Thoracic aorta (tissue), 2 donors: ENCODE measurements around the gene FITM1. TPM values are rescaled to one million over a fixed set of nuclear protein-coding genes. Genes with fewer than 3 reads are reported as not detected.

Experiments
- ATAC-seq: fragments of 150-250 bp; one replicate; pipeline ENCODE4 v1.8.0; 2017; ENCODE audit warnings: low read depth; ENCODE audit not compliant: insufficient number of reproducible peaks, low FRiP score
- DNase-seq: peaks from one replicate; pipeline ENCODE4 v3.0.0-alpha.2; 2020; ENCODE audit warnings: low spot score
- H3K27ac ChIP-seq, 2 donors: fragments of 200-600 bp; sonication (generic); 1 replicate in 1 of 2; 2 replicates in 1 of 2; pipeline ENCODE4 v1.5.1; 2016; ENCODE audit warnings: mild to moderate bottlenecking in 2 of 2, moderate library complexity in 2 of 2
- H3K27me3 ChIP-seq: fragments of 200-600 bp; sonication (generic); replicated peaks from 2 replicates; pipeline ENCODE4 v1.6.0; 2016; ENCODE audit warnings: mild to moderate bottlenecking; ENCODE audit not compliant: insufficient read depth
- H3K36me3 ChIP-seq: fragments of 200-600 bp; sonication (generic); one replicate; pipeline ENCODE4 v1.5.1; 2016
- H3K4me1 ChIP-seq, 2 donors: fragments of 200-600 bp; sonication (generic); 1 replicate in 1 of 2; 2 replicates in 1 of 2; pipeline versions ENCODE4 v1.5.1 to v1.6.0; 2016; ENCODE audit warnings: low read depth in 2 of 2, mild to moderate bottlenecking in 1 of 2; ENCODE audit not compliant: control insufficient read depth in 1 of 2
- H3K4me3 ChIP-seq: fragments of 200-600 bp; sonication (generic); 2 replicates; pipeline ENCODE4 v1.5.1; 2016; ENCODE audit warnings: mild to moderate bottlenecking
- H3K9me3 ChIP-seq: fragments of 200-600 bp; sonication (generic); 2 replicates; pipeline ENCODE4 v1.5.1; 2016
- total RNA-seq, 2 donors: library from RNA; depleted of rRNA; stranded (reverse); fragments of >200 nt; gene quantifications; one replicate each; pipeline versions ENCODE4 v1.1.0 to v1.2.3, GENCODE V29; 2016
- TF ChIP-seq, protein P1 (sequence below): fragments of 200-600 bp; sonication (generic); IDR thresholded peaks from one replicate; pipeline ENCODE4 v1.5.1; 2019; ENCODE audit warnings: antibody characterized with exemption

Gene FITM1
- total RNA-seq, 2 donors from 2014 or later = 0.78 TPM; not detected in 1

DNA sequence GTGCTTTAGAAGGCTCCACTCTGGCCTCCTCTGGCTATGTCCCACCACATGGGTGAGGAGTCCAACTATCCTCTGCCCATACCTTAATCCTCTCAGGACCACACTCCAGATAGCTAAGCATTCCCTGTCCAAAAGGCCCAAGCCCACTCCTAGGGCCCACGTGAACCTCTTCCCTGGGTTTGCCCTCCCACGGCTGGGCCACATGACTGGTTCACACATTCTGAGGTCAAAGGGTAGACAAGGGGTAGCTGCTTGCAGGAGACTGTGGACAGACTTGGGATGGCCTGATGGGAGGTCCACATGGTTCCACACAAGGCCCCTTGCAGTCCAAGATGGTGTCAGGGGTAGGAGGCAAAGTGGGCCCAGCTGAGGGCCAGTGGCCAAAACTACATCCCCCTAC is 42.4 kb upstream of the FITM1 start:
- DNase-seq (no peak), ATAC-seq (no peak)
- Histone ChIP-seq H3K4me1 (peaks cover 2 to 8% of the 10 kb centered on the region in 2 donors), H3K27me3 (no peaks in the 10 kb centered on the region), H3K9me3 (no peaks in the 10 kb centered on the region), H3K4me3 (no peak overlapping the region), H3K36me3 (no peaks in the 10 kb centered on the region), H3K27ac (no peak overlapping the region)
- TF ChIP-seq, protein P1, sequence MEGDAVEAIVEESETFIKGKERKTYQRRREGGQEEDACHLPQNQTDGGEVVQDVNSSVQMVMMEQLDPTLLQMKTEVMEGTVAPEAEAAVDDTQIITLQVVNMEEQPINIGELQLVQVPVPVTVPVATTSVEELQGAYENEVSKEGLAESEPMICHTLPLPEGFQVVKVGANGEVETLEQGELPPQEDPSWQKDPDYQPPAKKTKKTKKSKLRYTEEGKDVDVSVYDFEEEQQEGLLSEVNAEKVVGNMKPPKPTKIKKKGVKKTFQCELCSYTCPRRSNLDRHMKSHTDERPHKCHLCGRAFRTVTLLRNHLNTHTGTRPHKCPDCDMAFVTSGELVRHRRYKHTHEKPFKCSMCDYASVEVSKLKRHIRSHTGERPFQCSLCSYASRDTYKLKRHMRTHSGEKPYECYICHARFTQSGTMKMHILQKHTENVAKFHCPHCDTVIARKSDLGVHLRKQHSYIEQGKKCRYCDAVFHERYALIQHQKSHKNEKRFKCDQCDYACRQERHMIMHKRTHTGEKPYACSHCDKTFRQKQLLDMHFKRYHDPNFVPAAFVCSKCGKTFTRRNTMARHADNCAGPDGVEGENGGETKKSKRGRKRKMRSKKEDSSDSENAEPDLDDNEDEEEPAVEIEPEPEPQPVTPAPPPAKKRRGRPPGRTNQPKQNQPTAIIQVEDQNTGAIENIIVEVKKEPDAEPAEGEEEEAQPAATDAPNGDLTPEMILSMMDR = no peak

DNA sequence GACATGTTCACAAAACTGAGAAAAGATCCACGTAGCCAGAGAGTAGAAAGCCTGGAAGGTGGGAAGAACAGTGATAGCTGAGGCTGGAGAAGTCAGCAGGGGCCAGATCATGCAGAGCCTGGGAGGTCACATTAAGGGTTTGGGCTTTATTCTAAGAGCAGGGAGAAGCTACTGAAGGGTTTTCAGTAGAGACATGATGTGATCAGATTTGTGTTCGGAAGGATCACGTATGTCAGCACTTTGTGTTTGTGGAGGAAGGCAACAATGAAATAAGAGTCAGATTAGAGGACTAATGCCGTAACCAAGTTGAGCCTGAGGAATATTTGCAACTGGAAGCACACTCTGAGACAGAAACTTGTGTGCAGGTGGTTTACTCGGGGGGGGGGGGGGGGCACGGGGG is 40.6 kb upstream of the FITM1 start:
- Histone ChIP-seq H3K36me3 (no peaks in the 10 kb centered on the region), H3K4me1 (peaks cover 9 to 16% of the 10 kb centered on the region in 2 donors), H3K27me3 (no peaks in the 10 kb centered on the region), H3K4me3 (no peak overlapping the region), H3K27ac (no peak overlapping the region), H3K9me3 (no peaks in the 10 kb centered on the region)
- ATAC-seq (no peak), DNase-seq (no peak)
- TF ChIP-seq, protein P1 = no peak

DNA sequence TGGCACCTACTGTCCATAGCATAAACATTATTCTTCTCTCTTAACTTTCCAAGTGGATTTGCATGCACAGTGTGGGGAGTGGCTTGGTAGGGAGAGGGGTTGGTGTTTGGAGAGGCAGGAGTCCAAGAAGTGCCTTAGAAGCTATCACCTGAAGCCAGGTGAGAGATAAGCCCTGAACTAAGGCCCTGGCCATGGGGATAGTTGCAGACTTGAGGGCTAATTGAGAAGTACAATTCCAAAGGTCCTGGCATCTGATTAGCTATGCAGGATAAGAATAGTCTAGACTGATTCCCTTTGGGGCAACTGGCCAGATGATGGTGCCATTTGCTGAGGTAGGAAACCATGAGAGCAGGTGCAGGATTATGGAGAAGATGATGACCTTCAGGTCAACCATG is 38.4 kb upstream of the FITM1 start:
- Histone ChIP-seq H3K4me3 (no peak overlapping the region), H3K36me3 (no peaks in the 10 kb centered on the region), H3K27me3 (no peaks in the 10 kb centered on the region), H3K4me1 (peaks cover 9 to 25% of the 10 kb centered on the region in 2 donors), H3K9me3 (no peaks in the 10 kb centered on the region), H3K27ac (no peak overlapping the region)
- TF ChIP-seq, protein P1 = no peak
- no peak for ATAC-seq
- no peak for DNase-seq

DNA sequence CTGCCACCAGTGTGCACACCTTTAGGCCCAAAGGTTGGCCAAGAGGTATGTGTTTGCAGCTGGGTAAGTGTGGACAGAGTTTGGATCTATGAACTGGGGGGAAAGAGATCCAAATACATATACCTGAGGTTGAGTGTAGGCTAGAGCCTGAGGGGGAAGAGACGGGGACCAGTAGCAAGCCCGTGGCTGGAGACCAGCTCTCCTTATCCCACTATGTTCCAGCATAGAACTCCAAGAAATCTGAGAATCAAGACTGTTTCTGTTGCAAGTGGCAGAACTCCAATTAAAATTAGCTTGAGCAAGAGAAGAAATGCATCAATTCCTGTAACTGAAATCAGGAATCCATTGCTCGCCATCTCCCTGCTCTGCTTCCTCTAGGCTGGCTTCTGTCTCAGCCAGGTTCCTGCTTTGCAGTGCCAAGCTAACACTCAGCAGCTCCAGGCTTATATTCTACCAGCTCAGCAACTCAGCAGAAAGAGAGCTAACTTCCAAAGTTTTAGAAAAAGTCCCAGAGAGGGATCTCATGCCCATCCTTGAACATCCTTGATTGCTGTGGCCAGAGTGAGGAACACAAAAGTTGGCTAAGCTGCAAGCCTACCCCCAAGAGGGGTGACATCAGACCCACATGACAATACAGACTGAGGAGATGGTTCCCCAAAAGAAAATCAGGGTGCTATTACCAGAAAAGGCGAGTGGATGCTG is 37.8 kb upstream of the FITM1 start:
- H3K27me3 ChIP-seq = no peaks in the 10 kb centered on the region
- H3K4me3 ChIP-seq = no peak overlapping the region
- ATAC-seq (no peak), DNase-seq (no peak)
- H3K27ac ChIP-seq = peak overlapping the region; percentile 92
- TF ChIP-seq, protein P1 = no peak
- H3K36me3 ChIP-seq = no peaks in the 10 kb centered on the region
- H3K9me3 ChIP-seq = no peaks in the 10 kb centered on the region
- peaks cover 9 to 25% of the 10 kb centered on the region in 2 donors for H3K4me1 ChIP-seq

DNA sequence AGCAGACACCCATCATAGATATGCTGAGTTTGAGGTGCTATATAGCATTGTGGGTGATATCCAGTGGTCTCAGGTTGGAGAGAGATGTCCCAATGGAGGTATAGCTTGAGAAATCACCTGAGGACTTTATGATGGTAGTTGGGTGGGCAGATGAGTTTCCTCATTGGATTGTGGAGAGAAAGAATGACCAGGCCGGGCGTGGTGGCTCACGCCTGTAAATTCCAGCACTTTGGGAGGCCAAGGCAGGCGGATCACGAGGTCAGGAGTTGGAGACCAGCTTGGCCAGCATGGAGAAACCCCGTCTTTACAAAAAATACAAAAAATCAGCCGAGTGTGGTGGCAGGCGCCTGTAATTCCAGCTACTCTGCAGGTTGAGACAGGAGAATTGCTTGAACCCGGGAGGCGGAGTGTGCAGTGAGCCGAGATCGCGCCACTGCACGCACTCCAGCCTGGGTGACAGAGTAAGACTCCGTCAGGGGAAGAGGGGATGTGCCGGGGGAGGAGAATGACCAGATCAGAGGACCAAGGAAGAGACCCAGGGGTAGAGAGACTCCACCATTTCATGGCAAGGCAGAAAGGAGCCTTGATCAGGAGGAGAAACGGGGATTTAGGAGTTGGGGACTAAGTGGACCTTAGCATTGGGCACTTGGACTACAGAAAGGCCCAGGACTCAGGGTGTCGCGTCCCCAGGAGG is 37.1 kb upstream of the FITM1 start:
- Histone ChIP-seq H3K27ac (peak overlapping the region; percentile 92), H3K36me3 (no peaks in the 10 kb centered on the region), H3K4me3 (peak overlapping the region; percentile 99), H3K4me1 (peaks cover 9 to 25% of the 10 kb centered on the region in 2 donors), H3K9me3 (no peaks in the 10 kb centered on the region), H3K27me3 (no peaks in the 10 kb centered on the region)
- ATAC-seq (peak; percentile 21), DNase-seq (no peak)
- TF ChIP-seq, protein P1 = no peak
